ENCODE data around the gene PPM1K. TPM values are rescaled to one million over a fixed set of nuclear protein-coding genes. Genes with fewer than 3 reads are reported as not detected.

The PPM1K gene
- total RNA-seq, 1 experiment from 2014 or later, result 10.4 TPM

DNA sequence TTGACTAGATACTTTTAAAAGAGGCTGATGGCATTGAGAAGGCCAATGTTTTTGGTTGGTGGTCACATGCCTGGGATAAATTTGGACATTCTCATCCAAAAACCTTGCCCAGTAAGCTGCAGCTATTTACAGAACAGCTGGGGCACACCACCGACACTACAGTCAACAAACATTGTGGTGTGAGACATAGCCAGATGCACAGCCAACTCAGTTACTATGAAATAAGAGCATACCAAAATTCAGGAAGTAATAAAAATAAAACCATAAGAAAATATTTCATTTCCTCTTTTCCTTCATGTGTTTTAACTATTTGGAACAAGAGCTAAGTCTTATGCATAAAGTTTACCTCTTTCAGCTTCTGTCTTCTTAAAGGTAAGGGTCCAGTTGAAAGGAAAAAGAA is 8.8 kb downstream of the PPM1K start:
- no peak overlapping the region for H3K14ac ChIP-seq (ENCODE audit: insufficient read depth, low read length)
- no peak overlapping the region for H2AK5ac ChIP-seq (ENCODE audit: insufficient read length, low read length)
- H4K20me1 ChIP-seq (ENCODE audit: control insufficient read depth, insufficient read depth, insufficient read length), result no peaks in the 10 kb centered on the region
- no peaks in the 10 kb centered on the region for H3K79me1 ChIP-seq (ENCODE audit: insufficient read depth, low read depth, low read length, poor library complexity, severe bottlenecking)
- no peak overlapping the region for H2BK5ac ChIP-seq (ENCODE audit: insufficient read length, low read length)
- no peak overlapping the region for H3K18ac ChIP-seq (ENCODE audit: insufficient read length, low read depth, low read length)
- no peak overlapping the region for H3K27ac ChIP-seq (ENCODE audit: insufficient read length, low read depth, low read length)
- Mint-ChIP-seq H3K27ac (no peak overlapping the region), H3K4me1 (peaks cover 22 to 43% of the 10 kb centered on the region in 2 experiments), H3K27me3 (ENCODE audit: low read depth) (no peaks in the 10 kb centered on the region), H3K36me3 (ENCODE audit: insufficient read depth in 1 of 3, low read depth in 3 of 3) (peaks cover 19 to 30% (median 23%) of the 10 kb centered on the region in 3 experiments), H3K9me3 (peaks cover 12 to 16% of the 10 kb centered on the region in 2 experiments), H3K4me3 (no peak overlapping the region)
- TF ChIP-seq, protein P1, sequence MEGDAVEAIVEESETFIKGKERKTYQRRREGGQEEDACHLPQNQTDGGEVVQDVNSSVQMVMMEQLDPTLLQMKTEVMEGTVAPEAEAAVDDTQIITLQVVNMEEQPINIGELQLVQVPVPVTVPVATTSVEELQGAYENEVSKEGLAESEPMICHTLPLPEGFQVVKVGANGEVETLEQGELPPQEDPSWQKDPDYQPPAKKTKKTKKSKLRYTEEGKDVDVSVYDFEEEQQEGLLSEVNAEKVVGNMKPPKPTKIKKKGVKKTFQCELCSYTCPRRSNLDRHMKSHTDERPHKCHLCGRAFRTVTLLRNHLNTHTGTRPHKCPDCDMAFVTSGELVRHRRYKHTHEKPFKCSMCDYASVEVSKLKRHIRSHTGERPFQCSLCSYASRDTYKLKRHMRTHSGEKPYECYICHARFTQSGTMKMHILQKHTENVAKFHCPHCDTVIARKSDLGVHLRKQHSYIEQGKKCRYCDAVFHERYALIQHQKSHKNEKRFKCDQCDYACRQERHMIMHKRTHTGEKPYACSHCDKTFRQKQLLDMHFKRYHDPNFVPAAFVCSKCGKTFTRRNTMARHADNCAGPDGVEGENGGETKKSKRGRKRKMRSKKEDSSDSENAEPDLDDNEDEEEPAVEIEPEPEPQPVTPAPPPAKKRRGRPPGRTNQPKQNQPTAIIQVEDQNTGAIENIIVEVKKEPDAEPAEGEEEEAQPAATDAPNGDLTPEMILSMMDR (conservative IDR thresholded peaks at IDR 0.05), result no peak
- no peak overlapping the region for H3T11ph ChIP-seq (ENCODE audit: low read length)
- H3K23me2 ChIP-seq (ENCODE audit: insufficient read length, low read depth, low read length, poor library complexity, severe bottlenecking), result no peaks in the 10 kb centered on the region
- no peak for DNase-seq
- H3K9me3 ChIP-seq (ENCODE audit: control insufficient read depth, low read depth, low read length), result peaks cover 8% of the 10 kb centered on the region
- H3K9ac ChIP-seq (ENCODE audit: extremely low read depth, insufficient read length, low read length), result no peak overlapping the region
- no peak overlapping the region for H2BK120ac ChIP-seq (ENCODE audit: low read depth, low read length, poor library complexity, severe bottlenecking)
- H3K79me2 ChIP-seq (ENCODE audit: insufficient read depth, low read length), result no peaks in the 10 kb centered on the region
- H2BK15ac ChIP-seq (ENCODE audit: low read depth, low read length), result no peak overlapping the region
- no CpG with 5 or more reads among the region's 1 CpG for WGBS (ENCODE audit: extremely low coverage, insufficient read length, low lambda C conversion rate)
- no peak overlapping the region for H2AFZ ChIP-seq (ENCODE audit: low read length)
- H3K4me2 ChIP-seq (ENCODE audit: insufficient read depth, insufficient read length, low read length), result no peak overlapping the region
- H3K56ac ChIP-seq (ENCODE audit: insufficient read length, low read depth, low read length), result no peak overlapping the region
- no peaks in the 10 kb centered on the region for H3K27me3 ChIP-seq (ENCODE audit: insufficient read depth, low read length)
- H2BK12ac ChIP-seq (ENCODE audit: insufficient read length, low read depth, low read length), result no peak overlapping the region
- no peak overlapping the region for H4K8ac ChIP-seq (replicated peaks; ENCODE audit: insufficient read length, low read depth, low read length)
- no peak overlapping the region for H3K23ac ChIP-seq (ENCODE audit: insufficient read length, low read depth, low read length)
- H3K4ac ChIP-seq (ENCODE audit: low read depth, low read length), result no peak overlapping the region
- no peak overlapping the region for H4K5ac ChIP-seq (ENCODE audit: insufficient read length, low read depth, low read length)
- H3K4me1 ChIP-seq (ENCODE audit: insufficient read depth, low read length), result no peaks in the 10 kb centered on the region
- H2BK20ac ChIP-seq (ENCODE audit: low read depth, low read length, poor library complexity, severe bottlenecking), result no peak overlapping the region
- no peak overlapping the region for H4K91ac ChIP-seq (ENCODE audit: insufficient read length, low read depth, low read length)

Data from H9 (cell line).